HepG2 (cell line): ENCODE measurements around the gene COPS8. TPM values are rescaled to one million over a fixed set of nuclear protein-coding genes. Genes with fewer than 3 reads are reported as not detected.

Experiments used
- ZNF318 ChIP-seq: sonication (generic); formaldehyde crosslinking; IDR thresholded peaks from 2 replicates; pipeline ENCODE4 v1.4.0; 2020; ENCODE audit warnings: mild to moderate bottlenecking, missing genetic modification reagents
- ZNF407 ChIP-seq: sonication (generic); formaldehyde crosslinking; IDR thresholded peaks from one replicate; pipeline ENCODE4 v1.5.1; 2020; ENCODE audit warnings: mild to moderate bottlenecking, missing genetic modification reagents; ENCODE audit errors: not compliant biosample characterization
- ZNF678 ChIP-seq: sonication (generic); formaldehyde crosslinking; IDR thresholded peaks from 2 replicates; pipeline ENCODE4 v1.4.0; 2020; ENCODE audit warnings: mild to moderate bottlenecking, missing genetic modification reagents
- polyA plus RNA-seq, 8 experiments: library from polyadenylated mRNA; depleted of rRNA in 3 of 8; stranded (reverse) in 7 of 8; unstranded in 1 of 8; fragments of >200 nt; fragmentation: Illumina TruSeq in 4 of 8; extraction: Trizol in 4 of 8; gene quantifications; 2 replicates each; pipeline versions ENCODE4 v1.2.1 to v1.2.3, GENCODE V29; 2011 to 2016; ENCODE audit warnings: low read depth in 4 of 8, missing spikeins in 1 of 8, mixed read lengths in 1 of 8; ENCODE audit not compliant: insufficient read depth in 1 of 8
- total RNA-seq, 5 experiments: library from RNA; depleted of rRNA; stranded (reverse); fragments of >200 nt; fragmentation: Illumina TruSeq; extraction: Trizol; gene quantifications; 2 replicates each; pipeline ENCODE4 v1.2.3, GENCODE V29; 2016; ENCODE audit warnings: low read depth in 1 of 5
- TF ChIP-seq, protein P1 (sequence below): sonication (generic); formaldehyde crosslinking; IDR thresholded peaks from 2 replicates; pipeline ENCODE4 v1.4.0; 2020; ENCODE audit warnings: missing genetic modification reagents
- TF ChIP-seq, protein P2 (sequence below): sonication (generic); formaldehyde crosslinking; IDR thresholded peaks from 2 replicates; pipeline ENCODE4 v1.5.0; 2020; ENCODE audit warnings: mild to moderate bottlenecking, missing genetic modification reagents, moderate library complexity

The COPS8 gene
- total and polyA plus RNA-seq, 2 of the 13 experiments (the other 11 are each of a cell fraction or from before 2014, with no cell fraction given) = 86.3 to 96.6 TPM

GRCh38 chr2:237122214-237122666, 36.6 kb downstream of the COPS8 start (continued):
- TF ChIP-seq ZNF318 (no peak), ZNF407 (CRISPR knock-in tag) (no peak), ZNF678 (CRISPR knock-in tag) (no peak)
- TF ChIP-seq, protein P1, sequence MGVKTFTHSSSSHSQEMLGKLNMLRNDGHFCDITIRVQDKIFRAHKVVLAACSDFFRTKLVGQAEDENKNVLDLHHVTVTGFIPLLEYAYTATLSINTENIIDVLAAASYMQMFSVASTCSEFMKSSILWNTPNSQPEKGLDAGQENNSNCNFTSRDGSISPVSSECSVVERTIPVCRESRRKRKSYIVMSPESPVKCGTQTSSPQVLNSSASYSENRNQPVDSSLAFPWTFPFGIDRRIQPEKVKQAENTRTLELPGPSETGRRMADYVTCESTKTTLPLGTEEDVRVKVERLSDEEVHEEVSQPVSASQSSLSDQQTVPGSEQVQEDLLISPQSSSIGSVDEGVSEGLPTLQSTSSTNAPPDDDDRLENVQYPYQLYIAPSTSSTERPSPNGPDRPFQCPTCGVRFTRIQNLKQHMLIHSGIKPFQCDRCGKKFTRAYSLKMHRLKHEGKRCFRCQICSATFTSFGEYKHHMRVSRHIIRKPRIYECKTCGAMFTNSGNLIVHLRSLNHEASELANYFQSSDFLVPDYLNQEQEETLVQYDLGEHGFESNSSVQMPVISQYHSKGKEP (CRISPR knock-in tag) = no peak
- TF ChIP-seq, protein P2, sequence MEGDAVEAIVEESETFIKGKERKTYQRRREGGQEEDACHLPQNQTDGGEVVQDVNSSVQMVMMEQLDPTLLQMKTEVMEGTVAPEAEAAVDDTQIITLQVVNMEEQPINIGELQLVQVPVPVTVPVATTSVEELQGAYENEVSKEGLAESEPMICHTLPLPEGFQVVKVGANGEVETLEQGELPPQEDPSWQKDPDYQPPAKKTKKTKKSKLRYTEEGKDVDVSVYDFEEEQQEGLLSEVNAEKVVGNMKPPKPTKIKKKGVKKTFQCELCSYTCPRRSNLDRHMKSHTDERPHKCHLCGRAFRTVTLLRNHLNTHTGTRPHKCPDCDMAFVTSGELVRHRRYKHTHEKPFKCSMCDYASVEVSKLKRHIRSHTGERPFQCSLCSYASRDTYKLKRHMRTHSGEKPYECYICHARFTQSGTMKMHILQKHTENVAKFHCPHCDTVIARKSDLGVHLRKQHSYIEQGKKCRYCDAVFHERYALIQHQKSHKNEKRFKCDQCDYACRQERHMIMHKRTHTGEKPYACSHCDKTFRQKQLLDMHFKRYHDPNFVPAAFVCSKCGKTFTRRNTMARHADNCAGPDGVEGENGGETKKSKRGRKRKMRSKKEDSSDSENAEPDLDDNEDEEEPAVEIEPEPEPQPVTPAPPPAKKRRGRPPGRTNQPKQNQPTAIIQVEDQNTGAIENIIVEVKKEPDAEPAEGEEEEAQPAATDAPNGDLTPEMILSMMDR = peak; percentile 92
